AG04449 (cell line): Measurements from ENCODE around the gene DNMT3L.

ENCODE experiments used
- CTCF ChIA-PET: fragments of 350-600 bp; formaldehyde crosslinking; extraction: SDS; loops from one replicate; lab custom pipeline; 2021; ENCODE audit warnings: antibody characterized with exemption; lab: Yijun Ruan, JAX
- POLR2A ChIA-PET: fragments of 400-600, 350-600 bp; formaldehyde crosslinking; extraction: SDS; loops from one replicate; lab custom pipeline; 2020; ENCODE audit warnings: antibody characterized with exemption, inconsistent platforms; lab: Yijun Ruan, JAX
- DNase-seq: peaks from one replicate; pipeline ENCODE4 v3.0.0-alpha.2; 2010; ENCODE audit warnings: low read depth, low spot score
- H3K4me3 ChIP-seq: 2 replicates; pipeline ENCODE4 v1.5.1; 2011; ENCODE audit warnings: low read depth, mild to moderate bottlenecking, control low read depth, low read length
- CTCF ChIP-seq: IDR thresholded peaks from one replicate; pipeline ENCODE4 v1.5.1; 2011; ENCODE audit warnings: mild to moderate bottlenecking, moderate library complexity, low read length, control low read depth, inconsistent platforms; ENCODE audit not compliant: insufficient read depth; ENCODE audit errors: missing control alignments

DNMT3L gene

DNA sequence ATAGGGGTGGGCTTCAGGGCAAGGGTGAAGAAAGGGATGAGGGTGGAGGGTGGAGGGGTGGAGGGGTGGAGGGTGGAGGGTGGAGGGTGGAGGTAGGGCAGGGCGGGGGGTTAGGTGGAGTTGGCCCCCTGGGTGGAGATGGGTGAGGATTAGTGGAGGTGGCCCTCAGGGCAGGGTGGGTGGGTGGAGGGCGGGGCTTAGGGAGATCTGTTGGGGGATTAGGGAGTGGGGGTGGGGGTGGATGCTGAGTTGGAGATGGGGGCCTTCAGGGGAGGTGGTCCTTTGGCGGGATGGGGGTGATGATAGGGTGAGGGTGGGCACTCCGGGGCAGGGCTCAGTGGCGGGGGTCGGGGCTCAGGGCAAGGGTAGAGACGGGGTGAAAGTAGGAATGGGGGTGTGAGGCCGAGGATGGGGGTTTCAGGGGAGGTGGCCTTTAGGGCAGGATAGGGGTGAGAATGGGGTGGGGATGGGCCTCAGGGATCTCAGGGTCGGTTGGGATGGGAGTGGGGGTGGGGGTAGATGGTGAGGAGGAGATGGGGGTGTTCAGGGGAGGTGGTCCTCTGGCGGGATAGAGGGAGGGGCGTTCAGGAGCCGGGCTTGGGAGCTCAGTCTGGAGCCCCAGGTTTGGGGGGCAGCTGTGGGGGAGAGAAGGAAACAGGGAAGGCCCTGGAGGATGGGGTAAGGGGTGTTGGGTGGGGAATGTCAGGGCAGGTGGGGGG is 800 bp upstream of the DNMT3L start:
- no peak for TF ChIP-seq CTCF
- no peak overlapping the region for H3K4me3 ChIP-seq
- POLR2A ChIA-PET, result no interaction called here
- DNase-seq, result no peak
- CTCF ChIA-PET, result no interaction called here

- CTCF ChIA-PET, result no interaction called here
- no peak overlapping the region for H3K4me3 ChIP-seq
- TF ChIP-seq CTCF, result no peak
- DNase-seq, result no peak
- POLR2A ChIA-PET, result no interaction called here
Measured at GRCh38 chr21:44260791-44261631, 686 bp downstream of the DNMT3L start.

DNA sequence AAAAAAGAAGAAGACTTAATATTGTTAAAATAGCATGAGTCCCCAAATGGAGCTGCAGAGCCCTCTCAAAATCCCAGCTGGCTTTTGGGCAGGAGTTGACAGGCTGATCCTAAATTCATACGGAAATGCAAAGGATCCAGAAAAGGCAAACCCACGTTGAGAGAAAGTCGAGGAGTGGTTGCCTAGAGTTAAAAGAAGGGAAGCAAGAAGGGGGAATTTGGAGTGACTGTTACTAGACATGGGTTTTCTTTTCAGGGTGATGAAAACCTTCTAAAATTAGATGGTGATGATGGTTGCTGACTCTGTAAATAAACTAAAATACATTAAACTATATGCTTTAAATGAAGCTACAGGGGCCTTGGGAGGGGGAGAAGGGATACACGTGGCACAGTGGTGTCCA is 1.6 kb downstream of the DNMT3L start:
- POLR2A ChIA-PET, result no interaction called here
- CTCF ChIA-PET, result no interaction called here
- H3K4me3 ChIP-seq, result no peak overlapping the region
- TF ChIP-seq CTCF, result no peak
- no peak for DNase-seq

- TF ChIP-seq CTCF, result no peak
- no peak for DNase-seq
- ChIA-PET POLR2A (no interaction called here), CTCF (interaction anchor here (1.3 kb wide), 1 partner anchor 38 kb away, joined by 4 read pairs; no protein-coding TSS in a partner anchor)
- H3K4me3 ChIP-seq, result no peak overlapping the region
Measured at GRCh38 chr21:44259082-44259705, 2.5 kb downstream of the DNMT3L start.

GRCh38 chr21:44258056-44258725 is 3.5 kb downstream of the DNMT3L start:
- TF ChIP-seq CTCF, result no peak
- H3K4me3 ChIP-seq, result no peak overlapping the region
- ChIA-PET POLR2A (no interaction called here), CTCF (interaction anchor here (1.3 kb wide), 1 partner anchor 39 kb away, joined by 4 read pairs; no protein-coding TSS in a partner anchor)
- no peak for DNase-seq
